ENCODE data around the gene CCDC152. TPM values are rescaled to one million over a fixed set of nuclear protein-coding genes. Genes with fewer than 3 reads are reported as not detected.

Gene CCDC152
- total RNA-seq, 1 experiment from 2014 or later, result 0.13 TPM

- H3K23me2 ChIP-seq (ENCODE audit: insufficient read length, low read depth, low read length, poor library complexity, severe bottlenecking), result no peaks in the 10 kb centered on the region
- 100% methylated on average over 1 of the region's 6 CpGs for WGBS (ENCODE audit: extremely low coverage, insufficient read length, low lambda C conversion rate)
- no peak overlapping the region for H4K5ac ChIP-seq (ENCODE audit: insufficient read length, low read depth, low read length)
- H4K91ac ChIP-seq (ENCODE audit: insufficient read length, low read depth, low read length), result no peak overlapping the region
- TF ChIP-seq CTCF (conservative IDR thresholded peaks at IDR 0.05), result no peak
- no peak for DNase-seq
- no peaks in the 10 kb centered on the region for H3K79me1 ChIP-seq (ENCODE audit: insufficient read depth, low read depth, low read length, poor library complexity, severe bottlenecking)
- H3K9ac ChIP-seq (ENCODE audit: extremely low read depth, insufficient read length, low read length), result no peak overlapping the region
- Mint-ChIP-seq H3K27ac (no peak overlapping the region), H3K4me3 (no peak overlapping the region), H3K27me3 (ENCODE audit: low read depth) (no peaks in the 10 kb centered on the region), H3K36me3 (ENCODE audit: insufficient read depth in 1 of 3, low read depth in 3 of 3) (no peaks in the 10 kb centered on the region; a peak in 1 of 7 replicates), H3K9me3 (no peaks in the 10 kb centered on the region; a peak in 2 of 5 replicates), H3K4me1 (no peaks in the 10 kb centered on the region)
- H2BK20ac ChIP-seq (ENCODE audit: low read depth, low read length, poor library complexity, severe bottlenecking), result no peak overlapping the region
- no peak overlapping the region for H3K23ac ChIP-seq (ENCODE audit: insufficient read length, low read depth, low read length)
- H3K27ac ChIP-seq (ENCODE audit: insufficient read length, low read depth, low read length), result no peak overlapping the region
- H2BK15ac ChIP-seq (ENCODE audit: low read depth, low read length), result no peak overlapping the region
- H2BK120ac ChIP-seq (ENCODE audit: low read depth, low read length, poor library complexity, severe bottlenecking), result no peak overlapping the region
- no peaks in the 10 kb centered on the region for H3K4me1 ChIP-seq (ENCODE audit: insufficient read depth, low read length)
- H3K4me2 ChIP-seq (ENCODE audit: insufficient read depth, insufficient read length, low read length), result no peak overlapping the region
- H2AFZ ChIP-seq (ENCODE audit: low read length), result no peak overlapping the region
- H3K14ac ChIP-seq (ENCODE audit: insufficient read depth, low read length), result no peak overlapping the region
- H3K79me2 ChIP-seq (ENCODE audit: insufficient read depth, low read length), result no peaks in the 10 kb centered on the region
- H3K56ac ChIP-seq (ENCODE audit: insufficient read length, low read depth, low read length), result no peak overlapping the region
- H2BK12ac ChIP-seq (ENCODE audit: insufficient read length, low read depth, low read length), result no peak overlapping the region
- H2AK5ac ChIP-seq (ENCODE audit: insufficient read length, low read length), result no peak overlapping the region
- no peak overlapping the region for H3K18ac ChIP-seq (ENCODE audit: insufficient read length, low read depth, low read length)
- H2BK5ac ChIP-seq (ENCODE audit: insufficient read length, low read length), result no peak overlapping the region
- H3T11ph ChIP-seq (ENCODE audit: low read length), result no peak overlapping the region
- H4K20me1 ChIP-seq (ENCODE audit: control insufficient read depth, insufficient read depth, insufficient read length), result no peaks in the 10 kb centered on the region
- no peaks in the 10 kb centered on the region for H3K9me3 ChIP-seq (ENCODE audit: control insufficient read depth, low read depth, low read length)
- H3K4ac ChIP-seq (ENCODE audit: low read depth, low read length), result no peak overlapping the region
- no peaks in the 10 kb centered on the region for H3K27me3 ChIP-seq (ENCODE audit: insufficient read depth, low read length)
- no peak overlapping the region for H4K8ac ChIP-seq (replicated peaks; ENCODE audit: insufficient read length, low read depth, low read length)
Observed at GRCh38 chr5:42798284-42799240, 41.9 kb downstream of the CCDC152 start.
